Chondrocyte (in vitro differentiated cells): ENCODE data around the gene MAGEC2. TPM values are rescaled to one million over a fixed set of nuclear protein-coding genes. Genes with fewer than 3 reads are reported as not detected.

Experiments used
- DNase-seq: peaks from one replicate; pipeline ENCODE4 v3.0.0; 2021; ENCODE audit warnings: mixed read lengths, low spot score
- H3K27ac Mint-ChIP-seq: one replicate; pipeline ENCODE4 v1.8.0; 2021; ENCODE audit warnings: mild to moderate bottlenecking, moderate library complexity, mixed read lengths; ENCODE audit not compliant: unreplicated experiment
- H3K27me3 Mint-ChIP-seq: 2 replicates; pipeline ENCODE4 v1.8.0; 2021; ENCODE audit warnings: low read depth, mixed read lengths
- H3K36me3 Mint-ChIP-seq: 2 replicates; pipeline ENCODE4 v1.8.0; 2021; ENCODE audit warnings: low read depth, mixed read lengths
- H3K4me1 Mint-ChIP-seq: 2 replicates; pipeline ENCODE4 v1.8.0; 2021; ENCODE audit warnings: low read depth, mild to moderate bottlenecking, mixed read lengths
- H3K4me3 Mint-ChIP-seq: one replicate; pipeline ENCODE4 v1.8.0; 2021; ENCODE audit warnings: mild to moderate bottlenecking, moderate library complexity, mixed read lengths; ENCODE audit not compliant: unreplicated experiment
- H3K9me3 Mint-ChIP-seq: 2 replicates; pipeline ENCODE4 v1.8.0; 2021; ENCODE audit warnings: low read depth, mixed read lengths
- CTCF ChIP-seq: fragments of 200-600 bp; sonication (generic); IDR thresholded peaks from 2 replicates; pipeline ENCODE4 v1.5.0; 2021; ENCODE audit warnings: antibody characterized with exemption, mild to moderate bottlenecking, moderate library complexity
- total RNA-seq: library from RNA; stranded (reverse); gene quantifications from 3 replicates; pipeline ENCODE4 v1.2.1, GENCODE V29; 2021

The MAGEC2 gene
- total RNA-seq, 1 donor from 2014 or later, result not detected

GRCh38 chrX:142186103-142186502, 19.0 kb downstream of the MAGEC2 start:
- Mint-ChIP-seq H3K27ac (no peak overlapping the region), H3K27me3 (no peaks in the 10 kb centered on the region), H3K9me3 (peaks cover 42% of the 10 kb centered on the region), H3K4me3 (no peak overlapping the region), H3K36me3 (no peaks in the 10 kb centered on the region), H3K4me1 (no peaks in the 10 kb centered on the region)
- DNase-seq, result no peak
- TF ChIP-seq CTCF, result no peak

- H3K36me3 Mint-ChIP-seq, result no peaks in the 10 kb centered on the region
- H3K4me1 Mint-ChIP-seq, result no peaks in the 10 kb centered on the region
- H3K9me3 Mint-ChIP-seq, result peaks cover 51% of the 10 kb centered on the region
- DNase-seq, result no peak
- no peak overlapping the region for H3K27ac Mint-ChIP-seq
- H3K4me3 Mint-ChIP-seq, result no peak overlapping the region
- H3K27me3 Mint-ChIP-seq, result no peaks in the 10 kb centered on the region
- no peak for TF ChIP-seq CTCF
Measured at GRCh38 chrX:142184756-142185602, 20.1 kb downstream of the MAGEC2 start.

- peaks cover 49% of the 10 kb centered on the region for H3K9me3 Mint-ChIP-seq
- H3K27ac Mint-ChIP-seq, result no peak overlapping the region
- H3K4me1 Mint-ChIP-seq, result no peaks in the 10 kb centered on the region
Measured at GRCh38 chrX:142156567-142156966, 48.5 kb downstream of the MAGEC2 start.

More at GRCh38 chrX:142156567-142156966, 48.5 kb downstream of the MAGEC2 start:
- Mint-ChIP-seq H3K36me3 (no peaks in the 10 kb centered on the region), H3K4me3 (no peak overlapping the region), H3K27me3 (no peaks in the 10 kb centered on the region)
- no peak for DNase-seq
- TF ChIP-seq CTCF, result no peak
